Measurements from ENCODE around the gene CPAMD8.
"Not testable (repeated sequence)": the region's sequence is repeated elsewhere in the genome, so short reads cannot be mapped to it uniquely, and the experiment has no call there.

Gene CPAMD8

GRCh38 chr19:16874978-16875299 lies 151.7 kb downstream of the CPAMD8 start:
- not testable (repeated sequence) for DNase-seq (ENCODE audit: low spot score)

- DNase-seq (ENCODE audit: low spot score) = no peak
These were observed 152.2 kb downstream of the CPAMD8 start for GRCh38 chr19:16874250-16874977.

GRCh38 chr19:16873594-16873993 lies 153.0 kb downstream of the CPAMD8 start:
- no peak for DNase-seq (ENCODE audit: low spot score)

- no peak for DNase-seq (ENCODE audit: low spot score)
These were observed 153.9 kb downstream of the CPAMD8 start for GRCh38 chr19:16872728-16873127.

- DNase-seq (ENCODE audit: low spot score) = no peak
These were observed 154.7 kb downstream of the CPAMD8 start for GRCh38 chr19:16871871-16872270.

- no peak for DNase-seq (ENCODE audit: low spot score)
These were observed 157.2 kb downstream of the CPAMD8 start for GRCh38 chr19:16869331-16869972.

GRCh38 chr19:16868423-16869130 lies 158.0 kb downstream of the CPAMD8 start:
- no peak for DNase-seq (ENCODE audit: low spot score)

- DNase-seq (ENCODE audit: low spot score) = no peak
These were observed 159.4 kb downstream of the CPAMD8 start for GRCh38 chr19:16867211-16867610.

- DNase-seq (ENCODE audit: low spot score) = no peak
These were observed 163.7 kb downstream of the CPAMD8 start for GRCh38 chr19:16862826-16863415.

- no peak for DNase-seq (ENCODE audit: low spot score)
These were observed 164.8 kb downstream of the CPAMD8 start for GRCh38 chr19:16861834-16862233.

GRCh38 chr19:16861011-16861410 lies 165.6 kb downstream of the CPAMD8 start:
- DNase-seq (ENCODE audit: low spot score) = no peak

GRCh38 chr19:16860118-16860517 lies 166.5 kb downstream of the CPAMD8 start:
- no peak for DNase-seq (ENCODE audit: low spot score)

- DNase-seq (ENCODE audit: low spot score) = no peak
These were observed 167.0 kb downstream of the CPAMD8 start for GRCh38 chr19:16859626-16860025.

GRCh38 chr19:16856091-16856490 lies 170.5 kb downstream of the CPAMD8 start:
- DNase-seq (ENCODE audit: low spot score) = no peak

GRCh38 chr19:16853066-16853465 lies 173.5 kb downstream of the CPAMD8 start:
- DNase-seq (ENCODE audit: low spot score) = no peak

GRCh38 chr19:16851031-16851712 lies 175.4 kb downstream of the CPAMD8 start:
- DNase-seq (ENCODE audit: low spot score) = no peak

GRCh38 chr19:16850133-16850532 lies 176.5 kb downstream of the CPAMD8 start:
- DNase-seq (ENCODE audit: low spot score) = no peak

- DNase-seq (ENCODE audit: low spot score) = no peak
These were observed 177.4 kb downstream of the CPAMD8 start for GRCh38 chr19:16849168-16849567.

- no peak for DNase-seq (ENCODE audit: low spot score)
These were observed 179.2 kb downstream of the CPAMD8 start for GRCh38 chr19:16847430-16847829.

GRCh38 chr19:16846901-16847300 lies 179.7 kb downstream of the CPAMD8 start:
- DNase-seq (ENCODE audit: low spot score) = no peak

Measured in hematopoietic multipotent progenitor cell treated with erythropoietin and hydrocortisone succinate and interleukin-3 and kit ligand, for 17 days (in vitro differentiated cells).